HG03196 (cell line): ENCODE measurements around the gene FTSJ3.
"Not testable (repeated sequence)": the region's sequence is repeated elsewhere in the genome, so short reads cannot be mapped to it uniquely, and the experiment has no call there.

ENCODE experiments used
- ATAC-seq: cut with Tn5 transposase; IDR thresholded peaks from one replicate; pipeline ENCODE4 v1.9.1; 2021; ENCODE audit not compliant: unreplicated experiment

The FTSJ3 gene, protein sequence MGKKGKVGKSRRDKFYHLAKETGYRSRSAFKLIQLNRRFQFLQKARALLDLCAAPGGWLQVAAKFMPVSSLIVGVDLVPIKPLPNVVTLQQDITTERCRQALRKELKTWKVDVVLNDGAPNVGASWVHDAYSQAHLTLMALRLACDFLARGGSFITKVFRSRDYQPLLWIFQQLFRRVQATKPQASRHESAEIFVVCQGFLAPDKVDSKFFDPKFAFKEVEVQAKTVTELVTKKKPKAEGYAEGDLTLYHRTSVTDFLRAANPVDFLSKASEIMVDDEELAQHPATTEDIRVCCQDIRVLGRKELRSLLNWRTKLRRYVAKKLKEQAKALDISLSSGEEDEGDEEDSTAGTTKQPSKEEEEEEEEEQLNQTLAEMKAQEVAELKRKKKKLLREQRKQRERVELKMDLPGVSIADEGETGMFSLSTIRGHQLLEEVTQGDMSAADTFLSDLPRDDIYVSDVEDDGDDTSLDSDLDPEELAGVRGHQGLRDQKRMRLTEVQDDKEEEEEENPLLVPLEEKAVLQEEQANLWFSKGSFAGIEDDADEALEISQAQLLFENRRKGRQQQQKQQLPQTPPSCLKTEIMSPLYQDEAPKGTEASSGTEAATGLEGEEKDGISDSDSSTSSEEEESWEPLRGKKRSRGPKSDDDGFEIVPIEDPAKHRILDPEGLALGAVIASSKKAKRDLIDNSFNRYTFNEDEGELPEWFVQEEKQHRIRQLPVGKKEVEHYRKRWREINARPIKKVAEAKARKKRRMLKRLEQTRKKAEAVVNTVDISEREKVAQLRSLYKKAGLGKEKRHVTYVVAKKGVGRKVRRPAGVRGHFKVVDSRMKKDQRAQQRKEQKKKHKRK

DNA sequence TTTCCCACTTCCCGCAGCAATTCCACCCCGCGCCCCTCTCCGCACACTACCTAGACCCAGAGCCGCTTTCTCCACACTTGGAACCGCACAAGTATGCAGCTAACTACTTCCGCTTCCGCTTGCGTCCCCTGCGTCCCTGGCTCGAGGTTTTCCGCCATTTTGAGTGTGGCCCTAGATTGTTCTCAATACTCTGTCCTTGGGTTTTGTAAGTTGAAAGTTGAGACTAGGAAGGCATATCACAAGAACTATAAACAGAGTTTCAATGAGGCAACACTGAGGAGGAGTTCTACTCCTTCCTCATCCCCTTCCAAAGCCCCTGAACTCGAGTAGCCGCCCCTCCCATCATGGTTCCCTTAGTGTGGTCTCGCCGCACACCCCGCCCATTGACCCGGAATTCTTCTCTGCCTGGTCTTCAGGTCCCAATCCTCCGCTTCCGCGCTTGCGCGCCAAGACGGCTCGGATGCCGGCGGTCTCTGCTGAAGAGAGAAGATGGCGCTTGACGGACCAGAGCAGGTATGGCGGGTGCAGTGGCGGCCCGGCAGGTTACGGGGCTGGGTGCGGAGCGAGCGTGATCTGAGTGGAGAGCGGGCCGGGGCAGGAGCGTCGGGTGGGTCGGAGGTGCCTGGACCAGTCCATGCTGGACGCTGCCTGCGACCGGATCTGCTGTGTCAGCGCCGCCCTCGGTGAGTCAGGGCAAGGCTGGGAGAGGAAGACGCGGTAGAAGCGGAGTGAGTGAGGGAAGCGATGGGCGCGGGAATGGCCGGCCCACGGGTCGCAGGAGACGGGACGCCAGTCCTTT is at the start of gene FTSJ3, which contains the start of gene PSMC5:
FTSJ3 (minus strand) TSS at position 662 of the 799 bp plus-strand sequence. CDS start 761 bp downstream, outside the sequence.
PSMC5 (plus strand) TSS at position 430 of the 799 bp plus-strand sequence; CDS start at position 490, 60 bp downstream.
- ATAC-seq = peak; percentile 87

DNA sequence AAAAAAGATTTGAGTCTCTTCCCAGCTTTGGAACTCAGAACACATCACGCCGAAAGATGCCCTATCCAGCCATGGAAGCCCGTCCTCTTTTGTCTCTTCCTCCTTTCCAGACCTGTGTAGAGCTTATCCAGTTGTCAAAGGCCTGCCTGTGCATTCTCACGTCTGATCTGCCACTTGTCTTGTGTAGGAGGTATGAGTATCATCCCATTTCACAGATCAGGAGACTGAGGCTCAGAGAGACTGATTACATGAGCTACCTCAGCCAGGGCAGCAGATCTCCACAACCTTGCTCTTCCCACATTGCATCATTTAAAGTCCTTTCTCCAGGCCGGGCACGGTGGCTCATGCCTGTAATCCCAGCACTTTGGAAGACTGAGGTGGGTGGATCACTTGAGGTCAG is 47.2 kb upstream of the FTSJ3 start:
- ATAC-seq = not testable (repeated sequence)

DNA sequence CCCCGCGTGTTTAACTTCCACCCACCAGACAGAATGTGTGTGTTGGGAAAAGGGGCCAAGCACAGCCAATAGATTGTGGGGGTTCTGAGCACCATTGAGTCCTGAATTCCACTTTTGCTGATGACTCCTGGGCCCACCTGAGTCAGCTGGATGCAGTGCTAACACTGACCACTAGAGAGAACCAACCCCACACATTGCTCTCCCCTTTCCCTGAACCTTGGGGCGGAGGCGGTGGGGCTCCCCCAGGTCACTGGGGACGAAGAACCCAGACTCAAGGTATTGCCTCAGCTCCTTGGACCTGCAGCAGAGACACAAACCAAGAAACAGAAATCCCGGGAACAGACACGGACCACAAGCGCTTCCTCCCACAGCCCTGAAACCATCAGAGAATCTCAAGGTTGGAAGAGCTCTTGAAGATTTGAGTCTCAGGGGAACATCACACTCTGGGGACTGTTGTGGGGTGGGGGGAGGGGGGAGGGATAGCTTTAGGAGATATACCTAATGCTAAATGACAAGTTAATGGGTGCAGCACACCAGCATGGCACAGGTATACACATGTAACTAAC is 46.7 kb upstream of the FTSJ3 start:
- not testable (repeated sequence) for ATAC-seq

DNA sequence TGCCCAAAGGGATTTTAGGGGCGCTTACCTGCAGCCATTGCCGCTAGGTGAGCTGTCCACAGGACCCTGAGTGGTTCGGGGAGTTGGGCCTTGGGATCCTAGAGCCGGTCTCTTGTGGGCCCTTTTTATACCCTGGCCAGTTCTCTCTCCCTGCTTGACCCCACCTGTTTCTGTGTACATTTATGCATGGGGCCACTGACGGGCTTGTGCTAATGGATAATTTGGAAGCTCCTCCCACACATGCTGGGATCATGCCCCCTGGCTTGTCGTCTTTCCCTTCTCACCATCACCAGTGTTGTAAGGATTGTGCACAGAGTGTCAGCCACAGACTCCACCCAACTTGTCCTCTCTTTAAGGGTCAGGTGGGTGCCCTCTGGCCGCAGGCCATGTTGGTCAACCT is 46.1 kb upstream of the FTSJ3 start, which contains the start of gene CSH2:
CSH2 (minus strand) TSS at position 101 of the 400 bp plus-strand sequence; CDS start at position 38, 63 bp downstream.
- not testable (repeated sequence) for ATAC-seq

DNA sequence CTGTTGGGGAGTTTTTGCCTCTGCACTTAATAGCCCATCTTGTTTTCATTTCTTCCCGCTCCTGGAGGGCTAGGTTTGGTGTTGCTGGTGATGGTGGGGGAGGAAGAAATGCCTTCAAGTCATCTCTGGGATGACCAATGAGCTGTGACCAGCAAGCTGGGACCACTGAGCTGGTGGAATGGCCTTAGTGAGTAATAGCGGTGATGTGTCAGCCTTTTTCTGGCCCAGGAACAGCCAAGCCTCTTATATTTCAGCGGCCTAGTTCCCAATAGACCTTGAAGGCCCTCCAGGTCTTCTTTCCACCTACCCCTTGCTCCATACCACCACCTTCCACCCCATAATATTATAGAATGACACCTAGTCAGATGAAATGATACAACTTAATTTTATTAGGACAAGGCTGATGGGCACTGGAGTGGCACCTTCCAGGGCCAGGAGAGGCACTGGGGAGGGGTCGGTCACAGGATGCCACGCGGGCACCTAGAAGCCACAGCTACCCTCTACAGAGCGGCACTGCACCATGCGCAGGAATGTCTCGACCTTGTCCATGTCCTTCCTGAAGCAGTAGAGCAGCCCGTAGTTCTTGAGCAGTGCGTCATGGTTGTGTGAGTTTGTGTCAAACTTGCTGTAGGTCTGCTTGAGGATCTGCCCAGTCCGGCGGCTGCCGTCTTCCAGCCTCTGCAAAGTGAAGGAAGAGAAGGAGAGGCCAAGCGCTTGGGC is 44.3 kb upstream of the FTSJ3 start:
- ATAC-seq = not testable (repeated sequence)

DNA sequence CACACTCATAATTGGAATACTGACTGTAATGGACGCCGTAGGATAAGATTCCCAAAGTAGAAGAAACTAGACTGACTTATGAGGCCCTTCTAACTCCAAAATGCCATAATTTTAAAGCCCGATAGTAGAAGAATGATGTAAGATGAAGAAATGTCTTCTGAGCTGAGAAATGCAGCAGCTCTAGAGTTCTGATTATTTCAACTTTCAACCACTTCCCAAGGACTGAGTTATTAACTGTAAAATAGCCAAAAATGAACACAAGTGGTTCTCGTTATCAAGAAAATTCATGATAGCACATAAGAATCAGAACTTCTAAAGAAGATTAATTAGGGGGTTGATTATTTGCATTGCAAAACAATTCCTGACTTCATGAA is 42.8 kb upstream of the FTSJ3 start:
- not testable (repeated sequence) for ATAC-seq

DNA sequence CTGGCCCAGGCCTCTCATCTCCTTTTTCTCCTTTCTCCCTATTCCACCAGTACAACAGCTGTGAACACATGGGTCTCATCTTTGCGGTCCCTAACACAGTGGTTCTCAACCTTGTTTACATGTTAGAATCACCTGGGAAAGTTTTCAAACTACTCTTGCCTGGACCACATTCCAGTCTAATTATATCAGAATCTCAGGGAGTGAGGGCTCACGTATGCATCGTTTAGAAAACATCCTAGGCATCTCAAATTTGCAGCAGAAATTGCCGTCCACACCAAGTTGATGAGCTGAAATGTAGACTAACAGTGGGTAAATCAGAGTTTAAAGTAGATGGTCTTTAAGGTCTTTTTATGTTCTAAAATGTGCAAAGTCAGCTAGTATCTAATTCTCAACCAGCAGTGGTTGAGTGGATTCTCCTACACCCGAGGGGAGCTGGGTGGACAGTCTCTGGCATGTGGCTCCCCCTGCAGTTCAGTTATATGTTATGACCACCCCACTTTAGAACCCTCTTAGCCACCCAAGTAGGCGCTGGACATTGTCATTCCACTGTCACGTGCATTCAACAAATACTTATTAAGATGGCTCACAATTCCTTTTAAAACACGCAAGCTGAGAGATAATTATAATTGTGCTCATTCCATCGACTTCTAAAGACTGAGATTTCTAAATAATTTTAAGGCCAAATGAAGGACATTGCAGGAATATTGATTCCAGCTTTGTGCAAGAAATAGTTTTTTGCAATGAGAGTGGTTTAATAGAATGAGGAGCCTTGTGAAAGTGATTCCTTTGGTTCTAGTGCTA is 42.2 kb upstream of the FTSJ3 start:
- not testable (repeated sequence) for ATAC-seq

DNA sequence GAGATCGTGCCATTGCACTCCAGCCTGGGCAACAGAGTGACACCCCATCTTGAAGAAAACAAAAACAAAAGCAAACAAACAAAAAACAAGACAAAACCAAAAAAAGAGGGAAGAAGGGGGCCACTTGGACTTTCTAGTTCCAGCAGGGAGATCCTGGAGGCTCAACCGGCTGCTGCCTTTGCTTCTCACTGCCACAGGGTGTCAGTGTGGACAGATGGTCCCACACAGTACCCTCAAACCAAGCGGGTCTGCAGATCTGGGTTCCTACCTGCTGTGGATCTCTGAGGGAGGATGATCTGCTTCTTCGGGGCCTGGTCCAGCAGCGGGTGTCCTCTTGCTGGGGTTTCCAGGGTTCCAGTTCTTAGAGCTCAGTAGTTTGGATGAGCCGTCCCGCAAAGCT is 39.2 kb upstream of the FTSJ3 start:
- ATAC-seq = not testable (repeated sequence)

DNA sequence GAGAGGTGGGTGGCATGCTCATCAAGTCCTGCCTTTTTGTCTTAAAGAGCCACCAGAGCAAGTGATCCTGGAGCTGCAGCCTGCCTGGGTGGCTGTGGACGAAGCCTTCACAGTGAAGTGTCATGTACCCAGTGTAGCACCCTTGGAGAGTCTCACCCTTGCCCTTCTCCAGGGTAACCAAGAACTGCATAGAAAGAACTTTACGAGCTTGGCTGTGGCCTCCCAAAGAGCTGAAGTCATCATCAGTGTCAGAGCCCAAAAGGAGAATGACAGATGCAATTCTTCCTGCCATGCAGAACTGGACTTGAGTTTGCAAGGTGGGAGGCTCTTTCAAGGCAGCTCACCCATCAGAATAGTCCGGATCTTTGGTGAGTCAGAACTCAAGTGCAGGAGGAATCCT is 31.8 kb upstream of the FTSJ3 start:
- ATAC-seq = no peak

DNA sequence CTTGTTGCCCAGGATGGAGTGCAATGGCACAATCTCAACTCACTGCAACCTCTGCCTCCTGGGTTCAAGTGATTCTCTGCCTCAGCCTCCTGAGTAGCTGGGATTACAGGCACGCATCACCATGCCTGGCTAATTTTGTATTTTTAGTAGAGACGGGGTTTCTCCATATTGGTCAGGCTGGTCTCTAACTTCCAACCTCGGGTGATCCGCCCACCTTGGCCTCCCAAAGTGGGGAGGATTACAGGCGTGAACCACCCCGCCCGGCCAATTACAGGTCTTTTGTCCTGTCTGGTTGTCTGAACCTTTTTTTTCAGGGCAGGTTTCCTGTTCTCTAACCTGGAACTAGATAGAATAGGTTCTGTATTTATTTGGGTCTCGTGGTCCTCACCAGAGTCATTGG is 29.0 kb upstream of the FTSJ3 start:
- not testable (repeated sequence) for ATAC-seq

DNA sequence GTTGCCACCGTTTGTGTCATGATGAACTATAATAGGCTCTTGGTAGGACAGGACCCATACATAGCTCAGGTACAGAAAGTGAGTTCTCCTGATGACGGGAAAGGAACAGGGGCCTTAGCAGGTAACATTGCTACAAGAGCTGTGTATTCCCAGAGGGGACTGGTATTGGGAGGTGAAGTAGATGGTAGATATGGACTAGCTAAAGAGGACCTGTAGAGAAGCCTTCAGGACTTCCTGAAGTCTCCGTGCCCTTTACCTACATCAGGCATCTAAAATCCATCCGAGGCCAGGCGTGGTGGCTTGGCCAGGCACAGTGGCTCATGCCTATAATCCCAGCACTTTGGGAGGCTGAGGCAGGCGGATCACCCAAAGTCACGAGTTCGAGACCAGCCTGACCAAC is 27.7 kb upstream of the FTSJ3 start:
- ATAC-seq = no peak

DNA sequence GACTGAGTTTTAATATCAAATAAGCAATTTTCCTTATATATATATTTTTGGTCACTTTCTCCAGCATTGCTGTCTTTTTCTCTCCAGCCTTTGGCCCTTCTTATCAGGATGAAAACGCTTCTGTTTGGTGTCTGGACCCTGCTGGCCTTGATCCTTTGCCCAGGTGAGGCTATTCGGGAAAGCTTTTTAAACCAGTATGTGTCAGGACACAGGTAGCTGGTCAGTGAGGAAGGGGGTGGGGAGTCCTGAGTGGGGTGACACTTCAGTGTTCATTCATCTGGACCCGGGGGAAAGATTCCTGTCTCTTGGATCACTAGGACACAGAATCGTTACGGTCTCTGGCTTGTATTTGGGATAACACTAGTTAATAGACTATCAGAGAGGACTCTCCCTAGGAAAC is 27.2 kb upstream of the FTSJ3 start:
- no peak for ATAC-seq

DNA sequence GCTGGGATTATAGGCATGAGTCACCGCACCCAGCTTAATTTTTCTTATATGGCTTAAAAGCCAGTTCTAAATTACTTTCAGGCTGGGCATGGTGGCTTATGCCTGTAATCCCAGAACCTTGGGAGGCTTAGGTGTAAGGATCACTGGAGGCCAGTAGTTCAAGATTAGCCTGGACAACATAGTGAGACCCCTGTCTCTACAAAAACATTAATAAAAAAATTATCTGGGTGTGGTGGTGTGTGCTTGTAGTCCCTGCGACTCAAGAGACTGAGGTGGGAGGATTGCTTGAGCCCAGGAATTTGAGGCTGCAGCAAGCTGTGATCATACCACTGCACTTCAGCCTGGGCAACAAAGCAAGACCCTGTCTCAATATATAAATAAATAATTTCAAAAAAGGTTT is 25.8 kb upstream of the FTSJ3 start:
- no peak for ATAC-seq

DNA sequence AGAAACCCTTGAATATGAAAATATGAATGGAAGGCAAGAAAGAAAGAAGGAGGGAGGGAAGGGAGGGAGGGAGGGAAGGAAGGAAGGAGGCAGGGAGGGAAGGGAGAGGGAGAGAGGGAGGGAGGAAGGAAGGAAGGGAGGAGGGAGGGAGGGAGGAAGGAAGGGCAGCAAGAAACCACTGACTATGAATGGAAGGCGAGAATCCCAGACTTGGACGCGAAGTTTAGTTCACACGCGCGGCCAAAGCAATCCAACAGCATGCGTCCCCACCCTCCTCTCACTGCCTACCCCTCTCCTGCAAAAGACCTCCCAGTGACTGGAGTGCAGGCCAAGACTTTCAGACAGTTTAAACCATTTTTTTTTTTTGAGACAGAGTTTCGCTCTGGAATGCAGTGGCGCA is 22.9 kb upstream of the FTSJ3 start:
- ATAC-seq = no peak

DNA sequence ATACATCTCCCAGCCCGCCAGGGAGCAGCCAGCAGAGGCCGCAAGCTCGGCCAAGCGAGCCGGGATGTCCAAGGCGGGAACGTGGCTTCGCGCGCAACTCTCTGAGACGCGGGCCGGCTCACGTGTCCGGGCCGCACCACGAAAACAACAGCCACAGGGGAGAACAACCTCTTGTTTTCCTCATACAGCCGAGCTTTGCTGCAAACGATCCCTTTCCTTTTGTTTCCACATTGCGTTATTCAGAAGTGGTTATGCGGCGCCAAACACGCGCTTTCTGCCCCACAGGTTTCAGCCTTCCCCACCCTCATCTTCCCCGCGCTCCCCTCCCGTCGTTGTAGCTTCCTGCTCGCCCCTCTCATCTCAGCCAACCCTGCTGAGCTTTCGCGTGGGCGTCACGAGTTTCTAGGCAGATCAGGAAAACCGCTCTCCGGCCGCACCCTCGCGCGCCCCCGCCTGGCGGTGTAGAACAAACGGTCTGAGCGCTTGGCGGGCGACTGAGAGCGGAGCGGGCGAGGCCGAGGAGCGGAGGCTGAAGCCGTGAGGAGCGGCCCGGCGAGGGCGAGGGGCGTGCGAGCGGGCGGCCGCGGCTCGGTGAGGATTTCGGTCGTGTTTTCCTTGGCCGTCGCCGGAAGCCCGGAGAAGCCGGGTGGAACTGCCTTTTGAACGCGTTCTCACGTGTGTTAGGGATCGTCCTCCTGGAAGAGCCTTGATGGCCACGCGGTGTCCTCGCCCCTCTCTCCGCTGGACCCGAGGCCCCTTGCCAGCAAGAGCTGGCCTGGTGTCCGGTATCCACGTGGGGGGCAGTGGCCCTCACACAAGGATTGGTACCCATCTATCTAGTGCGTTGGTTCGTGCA is 21.6 kb upstream of the FTSJ3 start:
- ATAC-seq = peak; percentile 53

DNA sequence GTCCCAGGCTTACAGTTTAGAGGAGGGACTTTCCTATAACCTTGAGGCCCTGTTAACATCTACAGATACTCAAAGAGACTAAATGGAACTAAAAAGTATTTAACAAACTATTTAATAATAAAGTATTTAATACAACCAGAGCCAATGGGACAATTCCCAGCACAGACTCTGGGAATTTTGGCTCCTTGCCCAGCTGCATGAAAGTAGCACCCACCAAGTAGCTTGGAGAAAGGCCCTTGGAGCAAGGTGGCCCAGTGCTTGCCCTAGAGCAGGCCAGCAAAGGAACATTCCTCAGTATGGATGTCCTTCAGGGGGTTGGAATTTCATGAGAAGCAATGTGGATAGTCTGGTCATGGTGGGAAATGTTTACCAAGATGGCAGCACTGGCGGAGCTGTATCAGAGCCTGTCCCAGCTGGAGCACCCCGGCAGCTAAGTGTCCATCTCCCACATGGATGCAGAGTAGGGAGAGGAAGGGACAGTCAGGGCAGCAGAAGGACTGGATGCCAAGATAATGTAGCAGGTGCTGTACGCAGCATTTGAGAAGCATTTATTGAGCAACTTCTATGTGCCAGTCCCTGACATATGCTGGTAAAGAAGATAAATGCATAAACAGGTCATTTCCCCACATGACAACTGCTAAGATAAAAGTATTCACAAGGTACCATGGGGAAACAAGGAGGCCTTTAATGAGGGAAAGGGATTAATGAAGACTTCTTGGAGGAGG is 20.2 kb upstream of the FTSJ3 start:
- ATAC-seq = no peak

DNA sequence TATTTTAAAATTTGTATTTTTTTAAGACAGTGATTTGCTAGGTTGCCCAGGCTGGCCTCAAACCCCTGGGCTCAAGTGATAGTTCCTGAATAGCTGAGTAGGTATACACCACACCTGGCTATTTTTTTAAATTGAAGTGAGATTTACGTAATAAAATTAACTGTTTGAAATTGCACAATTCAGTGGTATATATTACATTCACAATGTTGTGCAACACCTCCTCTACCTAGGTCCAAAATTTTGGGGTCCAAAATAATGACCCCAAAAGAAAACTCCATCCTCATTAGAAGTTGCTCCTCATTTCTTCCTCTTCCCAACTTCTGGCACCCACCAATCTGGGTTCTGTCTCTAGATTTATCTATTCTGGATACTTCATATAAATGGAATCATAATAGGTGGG is 18.0 kb upstream of the FTSJ3 start:
- no peak for ATAC-seq
